Gastroesophageal sphincter (tissue), 4 donors: ENCODE data around the gene TCF7L1. TPM values are rescaled to one million over a fixed set of nuclear protein-coding genes. Genes with fewer than 3 reads are reported as not detected.

ENCODE experiments used
- ATAC-seq: fragments of 150-250 bp; one replicate; pipeline ENCODE4 v1.9.1; 2016; ENCODE audit warnings: mild to moderate bottlenecking, moderate library complexity
- H3K27ac ChIP-seq, 4 donors: fragments of 200-600 bp; sonication (generic) in 3 of 4; 1 replicate in 3 of 4; 2 replicates in 1 of 4; pipeline ENCODE4 v1.5.1; 2016 to 2019
- H3K27me3 ChIP-seq: fragments of 200-600 bp; sonication (generic); one replicate; pipeline ENCODE4 v1.5.1; 2019
- H3K36me3 ChIP-seq, 2 donors: fragments of 200-600 bp; sonication (generic); one replicate each; pipeline ENCODE4 v1.5.1; 2019; ENCODE audit warnings: control low read depth in 1 of 2
- H3K4me1 ChIP-seq, 3 donors: fragments of 200-600 bp; sonication (generic); 1 replicate in 2 of 3; 2 replicates in 1 of 3; pipeline ENCODE4 v1.5.1; 2016 to 2019; ENCODE audit warnings: control low read depth in 2 of 3
- H3K4me3 ChIP-seq, 2 donors: fragments of 200-600 bp; sonication (generic); one replicate each; pipeline ENCODE4 v1.5.1; 2019; ENCODE audit warnings: mild to moderate bottlenecking in 1 of 2, moderate library complexity in 1 of 2
- H3K9me3 ChIP-seq, 3 donors: fragments of 200-600 bp; sonication (generic); one replicate each; pipeline ENCODE4 v1.5.1; 2017 to 2019; ENCODE audit warnings: control low read depth in 2 of 3
- EP300 ChIP-seq: sonication (generic); formaldehyde crosslinking; IDR thresholded peaks from one replicate; pipeline ENCODE4 v1.6.1; 2017; ENCODE audit warnings: antibody characterized with exemption, mild to moderate bottlenecking
- POLR2A ChIP-seq, 2 donors: fragments of 450-650 bp; IDR thresholded peaks; one replicate each; pipeline ENCODE4 v1.6.1; 2017; ENCODE audit warnings: antibody characterized with exemption in 2 of 2, mild to moderate bottlenecking in 2 of 2, moderate library complexity in 1 of 2
- POLR2AphosphoS5 ChIP-seq: sonication (generic); formaldehyde crosslinking; IDR thresholded peaks from one replicate; pipeline ENCODE4 v1.6.1; 2017; ENCODE audit warnings: antibody characterized with exemption
- WGBS, 2 donors: methylation state at CpG; one replicate each; pipeline ENCODE4 v1.1.5; 2018; ENCODE audit warnings: low coverage in 1 of 2; 5-methylcytosine and 5-hydroxymethylcytosine counted together
- total RNA-seq, 4 donors: library from RNA; depleted of rRNA; stranded (reverse); fragments of >200 nt; gene quantifications; one replicate each; pipeline ENCODE4 v1.1.0, GENCODE V29; 2016
- TF ChIP-seq, protein P1 (sequence below), 4 experiments: fragments of 200-600 bp in 2 of 4; fragments of 450-650 bp in 2 of 4; sonication (generic) in 1 of 4; IDR thresholded peaks; one replicate each; pipeline ENCODE4 v1.5.1; 2017 to 2019; ENCODE audit warnings: antibody characterized with exemption in 4 of 4, mild to moderate bottlenecking in 2 of 4, moderate library complexity in 2 of 4

Gene TCF7L1
- total RNA-seq, 4 donors from 2014 or later, result 4.0 to 13.0 (median 5.3) TPM

DNA sequence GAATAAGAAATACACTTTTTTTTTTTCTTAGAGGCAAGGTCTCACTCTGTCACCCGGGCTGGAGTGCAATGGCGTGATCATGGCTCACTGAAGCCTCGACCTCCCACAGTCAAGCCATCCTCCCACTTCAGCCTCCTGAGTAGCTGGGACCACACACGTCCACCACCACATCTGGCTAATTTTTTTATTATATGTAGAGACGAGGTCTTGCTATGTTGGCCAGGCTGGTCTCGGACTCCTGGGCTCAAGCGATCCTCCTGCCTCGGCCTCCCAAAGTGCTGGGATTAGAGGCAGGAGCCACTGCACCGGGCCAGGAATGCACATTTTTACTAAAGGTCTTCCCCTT lies 192.2 kb downstream of the TCF7L1 start:
- Histone ChIP-seq H3K27me3 (no peaks in the 10 kb centered on the region), H3K4me1 (peaks cover 7 to 78% (median 41%) of the 10 kb centered on the region in 3 donors), H3K27ac (no peak overlapping the region), H3K9me3 (no peaks in the 10 kb centered on the region), H3K4me3 (peak overlapping the region; percentile 73 to 83), H3K36me3 (peaks cover 2 to 46% of the 10 kb centered on the region in 2 donors)
- ATAC-seq, result no peak
- TF ChIP-seq POLR2AphosphoS5, result no peak
- TF ChIP-seq, protein P1, sequence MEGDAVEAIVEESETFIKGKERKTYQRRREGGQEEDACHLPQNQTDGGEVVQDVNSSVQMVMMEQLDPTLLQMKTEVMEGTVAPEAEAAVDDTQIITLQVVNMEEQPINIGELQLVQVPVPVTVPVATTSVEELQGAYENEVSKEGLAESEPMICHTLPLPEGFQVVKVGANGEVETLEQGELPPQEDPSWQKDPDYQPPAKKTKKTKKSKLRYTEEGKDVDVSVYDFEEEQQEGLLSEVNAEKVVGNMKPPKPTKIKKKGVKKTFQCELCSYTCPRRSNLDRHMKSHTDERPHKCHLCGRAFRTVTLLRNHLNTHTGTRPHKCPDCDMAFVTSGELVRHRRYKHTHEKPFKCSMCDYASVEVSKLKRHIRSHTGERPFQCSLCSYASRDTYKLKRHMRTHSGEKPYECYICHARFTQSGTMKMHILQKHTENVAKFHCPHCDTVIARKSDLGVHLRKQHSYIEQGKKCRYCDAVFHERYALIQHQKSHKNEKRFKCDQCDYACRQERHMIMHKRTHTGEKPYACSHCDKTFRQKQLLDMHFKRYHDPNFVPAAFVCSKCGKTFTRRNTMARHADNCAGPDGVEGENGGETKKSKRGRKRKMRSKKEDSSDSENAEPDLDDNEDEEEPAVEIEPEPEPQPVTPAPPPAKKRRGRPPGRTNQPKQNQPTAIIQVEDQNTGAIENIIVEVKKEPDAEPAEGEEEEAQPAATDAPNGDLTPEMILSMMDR (IDR thresholded peaks at IDR 0.05), result no peak
- WGBS, 2 donors, result 20 to 42% methylated on average over 1 to 4 of the region's 9 CpGs

DNA sequence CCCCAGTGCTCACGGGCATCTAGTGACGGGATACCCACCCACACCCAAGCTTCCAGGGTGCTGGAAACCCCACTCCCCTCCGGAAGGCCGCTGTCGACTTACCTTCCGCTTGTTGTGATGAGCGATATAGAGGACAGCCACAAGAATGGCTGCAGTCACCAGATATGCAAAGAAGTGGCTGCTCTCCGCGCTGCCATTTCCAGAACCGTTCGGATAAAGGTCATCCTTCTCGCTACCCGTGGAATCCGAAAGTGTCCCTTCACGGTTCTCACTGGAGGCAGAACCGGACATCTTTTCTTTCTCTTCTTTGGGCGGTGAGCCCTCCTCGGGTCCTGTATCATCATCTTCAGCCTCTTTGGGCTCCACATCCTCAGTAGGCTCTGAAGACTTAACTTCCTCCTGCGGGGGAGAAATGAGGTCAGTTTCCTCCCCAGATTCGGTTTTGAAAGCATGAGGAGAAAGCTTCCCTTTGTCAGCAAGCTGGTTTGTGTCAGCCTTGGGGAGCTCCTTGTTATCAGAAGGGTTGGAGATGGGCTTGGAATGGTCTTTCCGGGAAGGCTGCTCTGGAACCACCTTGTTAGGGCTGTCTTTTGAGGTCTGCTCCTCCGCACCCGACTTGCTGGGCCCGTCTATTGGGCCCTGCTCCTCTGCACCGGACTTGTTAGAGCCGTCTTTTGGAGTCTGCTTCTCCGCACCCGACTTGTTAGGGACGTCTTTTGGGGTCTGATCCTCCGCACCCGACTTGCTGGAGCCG lies 193.4 kb downstream of the TCF7L1 start:
- peaks cover 2 to 34% of the 10 kb centered on the region in 2 donors for H3K36me3 ChIP-seq
- H3K4me1 ChIP-seq, result peaks cover 3 to 66% (median 36%) of the 10 kb centered on the region in 3 donors
- WGBS, 2 donors, result 23 to 32% methylated on average over 5 to 15 of the region's 32 CpGs
- no peaks in the 10 kb centered on the region for H3K27me3 ChIP-seq
- H3K9me3 ChIP-seq, result no peaks in the 10 kb centered on the region
- H3K4me3 ChIP-seq, result peak overlapping the region; percentile 73 to 83
- ATAC-seq, result no peak
- TF ChIP-seq POLR2AphosphoS5, result no peak
- TF ChIP-seq POLR2A (IDR thresholded peaks at IDR 0.05), result no peak
- TF ChIP-seq, protein P1 (IDR thresholded peaks at IDR 0.05), result no peak
- TF ChIP-seq EP300, result no peak
- H3K27ac ChIP-seq, result peak overlapping the region in 3 of 4 donors; percentile 94 to 98 (median 96)

DNA sequence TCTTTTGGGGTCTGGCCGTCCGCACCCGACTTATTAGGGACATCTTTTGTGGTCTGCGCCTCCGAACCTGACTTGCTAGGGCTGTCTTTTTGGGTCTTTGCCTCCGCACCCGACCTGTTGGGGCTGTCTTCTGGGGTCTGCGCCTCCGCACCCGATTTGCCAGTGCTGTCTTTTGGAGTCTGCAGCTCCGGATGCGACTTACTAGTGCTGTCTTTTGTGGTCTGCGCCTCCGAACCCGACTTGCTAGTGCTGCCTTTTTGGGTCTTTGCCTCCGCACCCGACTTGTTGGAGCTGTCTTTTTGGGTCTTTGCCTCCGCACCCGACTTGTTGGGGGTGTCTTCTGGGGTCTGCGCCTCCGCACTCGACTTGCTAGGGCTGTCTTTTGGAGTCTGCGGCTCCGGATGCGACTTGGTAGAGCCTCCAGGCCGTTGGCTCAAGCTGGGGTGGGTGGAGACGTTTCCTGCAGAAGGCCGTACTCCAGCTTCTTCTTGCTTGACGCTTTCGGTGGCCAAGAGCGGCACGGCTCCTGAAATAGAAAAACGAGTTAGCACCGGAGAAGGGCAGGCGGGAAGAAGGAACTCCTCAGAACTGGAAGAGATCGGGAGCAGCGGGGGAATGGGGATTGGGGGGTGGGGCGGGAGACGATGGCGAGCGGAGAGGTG lies 194.1 kb downstream of the TCF7L1 start:
- peak; percentile 33 for ATAC-seq
- H3K4me3 ChIP-seq, result peak overlapping the region; percentile 73 to 83
- TF ChIP-seq, protein P1 (IDR thresholded peaks at IDR 0.05), result no peak
- TF ChIP-seq POLR2AphosphoS5 (no peak), POLR2A (IDR thresholded peaks at IDR 0.05) (no peak), EP300 (no peak)
- no peaks in the 10 kb centered on the region for H3K9me3 ChIP-seq
- 0 to 2% methylated on average over 11 to 13 of the region's 41 CpGs for WGBS, 2 donors
- peaks cover 2 to 27% of the 10 kb centered on the region in 2 donors for H3K36me3 ChIP-seq
- peaks cover 3 to 59% (median 33%) of the 10 kb centered on the region in 3 donors for H3K4me1 ChIP-seq
- no peaks in the 10 kb centered on the region for H3K27me3 ChIP-seq
- H3K27ac ChIP-seq, result peak overlapping the region; percentile 90 to 98 (median 95)

DNA sequence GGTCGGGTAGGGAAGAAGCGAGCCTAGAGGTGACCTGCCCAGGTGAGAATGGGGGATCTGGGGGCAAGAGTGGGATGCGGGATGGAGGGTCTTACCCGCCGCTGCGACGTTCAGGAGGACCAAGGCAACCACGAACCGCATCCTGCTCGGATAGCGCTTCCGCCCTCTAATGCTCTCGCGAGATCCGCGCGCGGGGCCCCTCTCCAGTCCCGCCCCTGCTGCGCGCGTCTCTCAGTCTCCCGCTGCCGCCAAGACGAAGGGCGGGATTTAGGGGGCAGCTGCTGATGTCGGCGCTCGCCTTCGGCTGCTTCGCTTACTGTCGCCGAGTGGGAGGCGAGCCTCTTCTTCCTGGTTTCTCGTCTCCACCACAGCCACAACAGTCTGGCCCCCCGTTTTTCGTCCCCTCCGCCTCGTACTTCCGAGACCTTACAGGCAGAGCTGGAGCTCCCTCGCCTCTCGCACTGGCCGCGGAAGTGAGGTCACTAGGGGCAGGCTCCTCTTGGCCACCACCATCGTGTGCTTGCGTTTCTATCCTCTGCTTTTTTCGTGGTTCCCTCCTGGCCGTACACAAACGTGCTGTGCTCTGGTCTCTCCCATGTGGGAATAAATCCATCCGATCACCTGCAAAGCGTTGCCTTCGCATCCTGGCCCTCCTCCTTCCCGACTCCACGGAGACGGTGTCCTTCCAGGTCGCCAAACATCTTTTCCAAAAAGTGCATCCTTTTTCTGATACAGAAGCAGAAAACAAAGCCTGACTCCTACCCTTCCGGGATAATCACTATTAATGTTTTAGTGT lies 194.8 kb downstream of the TCF7L1 start, which contains the start of gene TGOLN2:
Gene TGOLN2, minus strand, starts transcription at position 168 of the 796 bp plus-strand sequence. Its CDS starts 27 bp downstream, at position 141.
- TF ChIP-seq EP300 (no peak), POLR2A (IDR thresholded peaks at IDR 0.05) (peak; percentile 98 to 99), POLR2AphosphoS5 (peak; percentile 100)
- TF ChIP-seq, protein P1 (IDR thresholded peaks at IDR 0.05), result peak in 1 of 4 experiments; percentile 34
- 0 to 1% methylated on average over 4 to 21 of the region's 57 CpGs for WGBS, 2 donors
- Histone ChIP-seq H3K36me3 (peaks cover 2 to 20% of the 10 kb centered on the region in 2 donors), H3K4me3 (peak within 1 kb of the TSS; percentile 73 to 83), H3K9me3 (no peaks in the 10 kb centered on the region), H3K27ac (peak within 1 kb of the TSS; percentile 90 to 98 (median 95)), H3K4me1 (peaks cover 3 to 52% (median 33%) of the 10 kb centered on the region in 3 donors), H3K27me3 (no peaks in the 10 kb centered on the region)
- peak; percentile 99 for ATAC-seq
